ENCODE results near the gene CHST1. TPM values are rescaled to one million over a fixed set of nuclear protein-coding genes. Genes with fewer than 3 reads are reported as not detected.
A peak's percentile ranks its signal among the peaks of the same experiment; 100 is the strongest.

CHST1 gene
- total RNA-seq, 1 donor from 2014 or later: 2.6 TPM

GRCh38 chr11:45657496-45658260, 7.7 kb downstream of the CHST1 start:
- H4K20me1 ChIP-seq (ENCODE audit: insufficient read depth, low read length): no peaks in the 10 kb centered on the region
- FAIRE-seq (no peak), DNase-seq (ENCODE audit: low read depth) (no peak)
- H3K4me3 Mint-ChIP-seq (ENCODE audit: unreplicated experiment): no peak overlapping the region
- peak overlapping the region; percentile 68 for H3K4me2 ChIP-seq (ENCODE audit: low read length)
- peak overlapping the region; percentile 72 for H3K27ac Mint-ChIP-seq (ENCODE audit: unreplicated experiment)
- no peak overlapping the region for H3K27ac ChIP-seq (ENCODE audit: low read depth, low read length)
- H3K9me3 Mint-ChIP-seq (ENCODE audit: unreplicated experiment): no peaks in the 10 kb centered on the region
- no peak overlapping the region for H3K9ac ChIP-seq (ENCODE audit: low read length)
- H3K4me3 ChIP-seq (ENCODE audit: insufficient read depth, low read depth, low read length): no peak overlapping the region
- no peaks in the 10 kb centered on the region for H3K36me3 Mint-ChIP-seq (ENCODE audit: low read depth, unreplicated experiment)
- peaks cover 19% of the 10 kb centered on the region for H3K4me1 Mint-ChIP-seq (ENCODE audit: low read depth, unreplicated experiment)
- H3K27me3 ChIP-seq (ENCODE audit: insufficient read depth, low read length): peaks cover 3% of the 10 kb centered on the region
- no peak for TF ChIP-seq EZH2 (IDR thresholded peaks at IDR 0.05; ENCODE audit: insufficient read depth, low read length)
- TF ChIP-seq, protein P1, sequence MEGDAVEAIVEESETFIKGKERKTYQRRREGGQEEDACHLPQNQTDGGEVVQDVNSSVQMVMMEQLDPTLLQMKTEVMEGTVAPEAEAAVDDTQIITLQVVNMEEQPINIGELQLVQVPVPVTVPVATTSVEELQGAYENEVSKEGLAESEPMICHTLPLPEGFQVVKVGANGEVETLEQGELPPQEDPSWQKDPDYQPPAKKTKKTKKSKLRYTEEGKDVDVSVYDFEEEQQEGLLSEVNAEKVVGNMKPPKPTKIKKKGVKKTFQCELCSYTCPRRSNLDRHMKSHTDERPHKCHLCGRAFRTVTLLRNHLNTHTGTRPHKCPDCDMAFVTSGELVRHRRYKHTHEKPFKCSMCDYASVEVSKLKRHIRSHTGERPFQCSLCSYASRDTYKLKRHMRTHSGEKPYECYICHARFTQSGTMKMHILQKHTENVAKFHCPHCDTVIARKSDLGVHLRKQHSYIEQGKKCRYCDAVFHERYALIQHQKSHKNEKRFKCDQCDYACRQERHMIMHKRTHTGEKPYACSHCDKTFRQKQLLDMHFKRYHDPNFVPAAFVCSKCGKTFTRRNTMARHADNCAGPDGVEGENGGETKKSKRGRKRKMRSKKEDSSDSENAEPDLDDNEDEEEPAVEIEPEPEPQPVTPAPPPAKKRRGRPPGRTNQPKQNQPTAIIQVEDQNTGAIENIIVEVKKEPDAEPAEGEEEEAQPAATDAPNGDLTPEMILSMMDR (IDR thresholded peaks at IDR 0.05; ENCODE audit: insufficient read depth, low read depth, low read length): no peak
- no peaks in the 10 kb centered on the region for H3K9me3 ChIP-seq (ENCODE audit: insufficient read depth, low read depth, low read length)
- no peaks in the 10 kb centered on the region for H3K79me2 ChIP-seq (ENCODE audit: insufficient read depth, low read length)
- no peaks in the 10 kb centered on the region for H3K36me3 ChIP-seq (ENCODE audit: insufficient read depth, low read length)
- H2AFZ ChIP-seq (ENCODE audit: low read depth, low read length): no peak overlapping the region
- peaks cover 30% of the 10 kb centered on the region for H3K27me3 Mint-ChIP-seq (ENCODE audit: low read depth, unreplicated experiment)
- H3K4me1 ChIP-seq (ENCODE audit: insufficient read depth, low read length): peaks cover 21% of the 10 kb centered on the region

DNA sequence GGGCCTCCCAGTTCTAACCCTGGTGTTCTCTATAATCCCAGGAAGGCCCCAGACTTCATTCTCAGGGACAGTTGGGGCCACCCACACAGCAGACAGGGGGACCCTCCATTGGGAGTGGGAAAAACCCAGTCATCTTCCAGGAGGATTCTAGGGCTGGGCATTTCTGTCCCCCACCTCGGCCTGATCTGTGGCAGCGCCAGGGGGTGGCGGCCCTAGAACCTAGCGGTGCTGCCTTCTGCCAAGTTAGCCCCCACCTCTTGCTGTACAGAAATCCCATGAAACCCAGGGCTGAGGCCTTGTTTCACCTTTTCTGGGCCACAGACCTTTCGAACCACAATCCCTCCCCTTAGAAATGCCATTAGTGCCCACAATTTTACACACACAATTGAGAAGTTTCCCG, 9.6 kb downstream of the CHST1 start:
- no peaks in the 10 kb centered on the region for H3K9me3 Mint-ChIP-seq (ENCODE audit: unreplicated experiment)
- H3K27ac Mint-ChIP-seq (ENCODE audit: unreplicated experiment): no peak overlapping the region
- no peak overlapping the region for H3K27ac ChIP-seq (ENCODE audit: low read depth, low read length)
- H3K4me1 Mint-ChIP-seq (ENCODE audit: low read depth, unreplicated experiment): peaks cover 20% of the 10 kb centered on the region
- peaks cover 15% of the 10 kb centered on the region for H3K4me1 ChIP-seq (ENCODE audit: insufficient read depth, low read length)
- no peaks in the 10 kb centered on the region for H3K79me2 ChIP-seq (ENCODE audit: insufficient read depth, low read length)
- no peak overlapping the region for H3K4me3 ChIP-seq (ENCODE audit: insufficient read depth, low read depth, low read length)
- H3K27me3 ChIP-seq (ENCODE audit: insufficient read depth, low read length): no peaks in the 10 kb centered on the region
- DNase-seq (ENCODE audit: low read depth) (no peak), FAIRE-seq (no peak)
- H3K4me3 Mint-ChIP-seq (ENCODE audit: unreplicated experiment): no peak overlapping the region
- H3K27me3 Mint-ChIP-seq (ENCODE audit: low read depth, unreplicated experiment): peaks cover 40% of the 10 kb centered on the region
- no peak overlapping the region for H3K9ac ChIP-seq (ENCODE audit: low read length)
- H3K9me3 ChIP-seq (ENCODE audit: insufficient read depth, low read depth, low read length): no peaks in the 10 kb centered on the region
- H2AFZ ChIP-seq (ENCODE audit: low read depth, low read length): no peak overlapping the region
- H3K4me2 ChIP-seq (ENCODE audit: low read length): no peak overlapping the region
- no peaks in the 10 kb centered on the region for H3K36me3 Mint-ChIP-seq (ENCODE audit: low read depth, unreplicated experiment)
- H4K20me1 ChIP-seq (ENCODE audit: insufficient read depth, low read length): no peaks in the 10 kb centered on the region
- H3K36me3 ChIP-seq (ENCODE audit: insufficient read depth, low read length): no peaks in the 10 kb centered on the region
- TF ChIP-seq, protein P1 (IDR thresholded peaks at IDR 0.05; ENCODE audit: insufficient read depth, low read depth, low read length): no peak
- TF ChIP-seq EZH2 (IDR thresholded peaks at IDR 0.05; ENCODE audit: insufficient read depth, low read length): no peak

DNA sequence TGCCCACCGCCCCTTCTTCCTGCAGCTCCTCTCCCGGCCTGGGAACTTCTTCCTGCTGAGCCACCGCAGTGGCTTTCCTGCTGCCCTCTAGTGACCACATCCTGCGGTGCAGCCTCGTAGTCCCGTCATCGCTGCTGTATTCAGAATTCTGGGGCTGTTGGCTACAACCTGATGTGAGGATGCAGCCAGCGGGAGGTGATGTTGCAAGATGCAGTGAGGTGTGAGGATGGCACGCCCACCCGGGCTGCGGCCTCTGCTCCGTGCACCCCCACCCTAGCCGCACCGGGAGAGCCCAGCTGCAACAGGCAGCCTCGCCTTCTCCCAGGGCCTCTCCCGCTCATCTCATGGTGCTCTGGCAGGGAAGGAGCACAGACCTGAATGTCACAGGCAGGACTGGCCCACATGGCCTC, 10.1 kb downstream of the CHST1 start:
- no peak overlapping the region for H2AFZ ChIP-seq (ENCODE audit: low read depth, low read length)
- no peaks in the 10 kb centered on the region for H3K27me3 ChIP-seq (ENCODE audit: insufficient read depth, low read length)
- H3K36me3 ChIP-seq (ENCODE audit: insufficient read depth, low read length): no peaks in the 10 kb centered on the region
- peaks cover 41% of the 10 kb centered on the region for H3K27me3 Mint-ChIP-seq (ENCODE audit: low read depth, unreplicated experiment)
- H3K4me3 ChIP-seq (ENCODE audit: insufficient read depth, low read depth, low read length): no peak overlapping the region
- DNase-seq (ENCODE audit: low read depth): peak; percentile 23
- no peak overlapping the region for H3K4me2 ChIP-seq (ENCODE audit: low read length)
- no peak overlapping the region for H3K4me3 Mint-ChIP-seq (ENCODE audit: unreplicated experiment)
- H3K9me3 ChIP-seq (ENCODE audit: insufficient read depth, low read depth, low read length): no peaks in the 10 kb centered on the region
- peaks cover 15% of the 10 kb centered on the region for H3K4me1 ChIP-seq (ENCODE audit: insufficient read depth, low read length)
- H3K27ac ChIP-seq (ENCODE audit: low read depth, low read length): no peak overlapping the region
- H3K36me3 Mint-ChIP-seq (ENCODE audit: low read depth, unreplicated experiment): no peaks in the 10 kb centered on the region
- no peaks in the 10 kb centered on the region for H3K79me2 ChIP-seq (ENCODE audit: insufficient read depth, low read length)
- peak; percentile 5 for FAIRE-seq
- no peaks in the 10 kb centered on the region for H4K20me1 ChIP-seq (ENCODE audit: insufficient read depth, low read length)
- H3K27ac Mint-ChIP-seq (ENCODE audit: unreplicated experiment): no peak overlapping the region
- TF ChIP-seq EZH2 (IDR thresholded peaks at IDR 0.05; ENCODE audit: insufficient read depth, low read length): no peak
- TF ChIP-seq, protein P1 (IDR thresholded peaks at IDR 0.05; ENCODE audit: insufficient read depth, low read depth, low read length): peak; percentile 86
- H3K4me1 Mint-ChIP-seq (ENCODE audit: low read depth, unreplicated experiment): peaks cover 17% of the 10 kb centered on the region
- no peak overlapping the region for H3K9ac ChIP-seq (ENCODE audit: low read length)
- H3K9me3 Mint-ChIP-seq (ENCODE audit: unreplicated experiment): no peaks in the 10 kb centered on the region

All from astrocyte (in vitro differentiated cells and primary cell).